OCI-LY1 (cell line): Measurements from ENCODE around the gene ELK4.

Source experiments
- EZH2 ChIP-seq: fragments of 200-600 bp; sonication (generic), shearing (Covaris generic); IDR thresholded peaks from 2 replicates; pipeline ENCODE4 v1.8.0; 2017; ENCODE audit warnings: borderline replicate concordance, mixed run types, mild to moderate bottlenecking, antibody characterized with exemption, low read length, moderate library complexity, mixed read lengths
- TF ChIP-seq, protein P1 (sequence below): fragments of 200-600 bp; sonication (generic), shearing (Covaris generic); IDR thresholded peaks from 2 replicates; pipeline ENCODE4 v1.5.1; 2017; ENCODE audit warnings: mild to moderate bottlenecking, antibody characterized with exemption, low read length, moderate library complexity, mixed read lengths

DNA sequence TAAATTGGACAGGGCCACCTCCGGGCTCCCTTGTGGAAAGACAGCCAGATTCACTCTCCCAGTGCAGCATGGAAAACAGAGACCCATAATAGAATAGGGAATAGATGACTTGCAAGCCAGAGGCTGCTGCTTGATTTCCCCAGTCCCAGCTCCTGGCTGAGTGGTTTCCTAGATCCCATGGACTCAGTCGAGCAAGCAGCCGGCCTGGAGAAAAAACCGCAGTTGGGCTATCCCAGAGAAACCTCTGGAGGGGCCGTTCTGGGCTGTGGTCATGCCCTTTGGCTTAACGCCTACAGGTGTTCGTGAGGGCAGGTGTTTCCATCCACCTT is 61.7 kb downstream of the ELK4 start:
- TF ChIP-seq, protein P1, sequence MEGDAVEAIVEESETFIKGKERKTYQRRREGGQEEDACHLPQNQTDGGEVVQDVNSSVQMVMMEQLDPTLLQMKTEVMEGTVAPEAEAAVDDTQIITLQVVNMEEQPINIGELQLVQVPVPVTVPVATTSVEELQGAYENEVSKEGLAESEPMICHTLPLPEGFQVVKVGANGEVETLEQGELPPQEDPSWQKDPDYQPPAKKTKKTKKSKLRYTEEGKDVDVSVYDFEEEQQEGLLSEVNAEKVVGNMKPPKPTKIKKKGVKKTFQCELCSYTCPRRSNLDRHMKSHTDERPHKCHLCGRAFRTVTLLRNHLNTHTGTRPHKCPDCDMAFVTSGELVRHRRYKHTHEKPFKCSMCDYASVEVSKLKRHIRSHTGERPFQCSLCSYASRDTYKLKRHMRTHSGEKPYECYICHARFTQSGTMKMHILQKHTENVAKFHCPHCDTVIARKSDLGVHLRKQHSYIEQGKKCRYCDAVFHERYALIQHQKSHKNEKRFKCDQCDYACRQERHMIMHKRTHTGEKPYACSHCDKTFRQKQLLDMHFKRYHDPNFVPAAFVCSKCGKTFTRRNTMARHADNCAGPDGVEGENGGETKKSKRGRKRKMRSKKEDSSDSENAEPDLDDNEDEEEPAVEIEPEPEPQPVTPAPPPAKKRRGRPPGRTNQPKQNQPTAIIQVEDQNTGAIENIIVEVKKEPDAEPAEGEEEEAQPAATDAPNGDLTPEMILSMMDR = no peak
- TF ChIP-seq EZH2 = no peak
